ENCODE results near the gene BBIP1. TPM values are rescaled to one million over a fixed set of nuclear protein-coding genes. Genes with fewer than 3 reads are reported as not detected.
A peak's percentile ranks its signal among the peaks of the same experiment; 100 is the strongest.

Gene BBIP1
- total and polyA plus RNA-seq, 9 of the 15 experiments (the other 6 are each of a cell fraction or from before 2014, with no cell fraction given), result 5.2 to 31.0 (median 19.4) TPM

DNA sequence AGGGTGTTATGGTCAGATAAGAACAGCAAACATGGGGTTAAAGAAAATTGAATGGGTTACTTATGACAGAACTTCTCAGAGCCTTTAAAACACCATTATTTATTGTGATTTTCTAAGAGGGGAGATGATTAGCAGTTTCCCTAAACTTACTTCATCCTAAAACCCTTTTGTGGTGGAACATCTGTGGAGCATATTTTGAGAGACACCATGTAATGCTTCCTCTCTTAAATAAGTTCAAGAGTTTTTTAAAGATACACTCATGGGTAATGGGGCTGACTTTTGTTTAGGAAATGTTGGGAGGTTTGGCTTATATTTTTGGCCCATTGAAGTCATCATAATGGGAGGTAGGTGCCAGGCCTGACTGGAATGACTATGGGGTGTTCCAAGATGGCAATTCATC is 55.6 kb downstream of the BBIP1 start:
- in situ Hi-C loops (cut with MboI), result no loop called here
- FAIRE-seq (no peak), DNase-seq (ENCODE audit: extremely low read depth in 1 of 4, low spot score in 3 of 4) (no peak), ATAC-seq (no peak)
- H3K27me3 ChIP-seq (ENCODE audit: control insufficient read depth in 2 of 2, insufficient read depth in 2 of 2, low read length in 2 of 2), result no peaks in the 10 kb centered on the region
- no peak overlapping the region for H3K27ac ChIP-seq (ENCODE audit: extremely low read depth, low read depth, low read length)
- POLR2A ChIA-PET, result interaction anchor here (1.2 kb wide), 1 partner anchor 8 kb away, joined by 3 read pairs; the partner anchor contains the start of gene PDCD4
- H3K9me1 ChIP-seq (ENCODE audit: control insufficient read depth, insufficient read depth, low read length), result no peaks in the 10 kb centered on the region
- H3K9ac ChIP-seq (ENCODE audit: insufficient read depth in 1 of 2, low read depth in 2 of 2, low read length in 2 of 2), result no peak overlapping the region
- H3K4me2 ChIP-seq (ENCODE audit: insufficient read depth, low read length), result no peak overlapping the region
- H3K36me3 ChIP-seq (ENCODE audit: control insufficient read depth, insufficient read depth, low read length), result no peaks in the 10 kb centered on the region
- CTCF ChIA-PET (ENCODE audit: low intra/inter-chr PET ratio), result no interaction called here
- BruUV-seq (replicated peaks), result no TSS peak
- intact Hi-C loops (cut with micrococcal nuclease), result no loop called here
- no peak overlapping the region for H3K4me3 ChIP-seq
- TF ChIP-seq ZNF239 (CRISPR knock-in tag; IDR thresholded peaks at IDR 0.05) (peak; percentile 82), TEAD1 (CRISPR knock-in tag; IDR thresholded peaks at IDR 0.05) (no peak), TBL1XR1 (IDR thresholded peaks at IDR 0.05; ENCODE audit: low read length in 2 of 2) (no peak), SMARCC2 (IDR thresholded peaks at IDR 0.05; ENCODE audit: low read depth) (no peak)
- H3K9me3 ChIP-seq (replicated peaks; ENCODE audit: control insufficient read depth, insufficient read depth, low read depth, low read length), result no peaks in the 10 kb centered on the region
- no peaks in the 10 kb centered on the region for H4K20me1 ChIP-seq (replicated peaks; ENCODE audit: control insufficient read depth, insufficient read depth, low read length)
- peaks cover 20 to 68% of the 10 kb centered on the region in 2 experiments for H3K4me1 ChIP-seq (replicated peaks in 1 of 2; ENCODE audit: control insufficient read depth in 2 of 2, insufficient read depth in 2 of 2, low read length in 2 of 2)
- 0 out of 2 replicates have a peak overlapping the region, but pooled peaks have one; percentile 30 for H2AFZ ChIP-seq (ENCODE audit: low read depth, low read length)
- no peaks in the 10 kb centered on the region for H3K79me2 ChIP-seq (ENCODE audit: control insufficient read depth, insufficient read depth, low read length)

DNA sequence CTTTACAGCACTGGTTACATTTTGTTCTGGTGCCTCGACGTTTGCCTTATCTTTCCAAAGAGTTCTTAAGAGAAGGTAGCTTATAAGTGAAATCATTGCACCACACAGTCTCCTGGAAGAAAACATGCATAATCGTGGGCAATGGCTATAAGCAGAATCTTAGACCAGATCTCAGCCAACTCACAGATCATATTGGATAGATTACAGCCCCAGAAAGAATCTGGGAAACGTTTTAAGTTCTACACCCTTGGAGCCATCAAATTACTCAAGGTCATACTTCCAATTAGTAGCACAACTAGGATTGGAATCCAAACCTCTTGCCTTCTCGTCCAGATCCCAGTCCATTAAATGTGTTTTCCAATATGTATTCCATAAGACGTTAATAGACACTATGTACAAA is 56.0 kb downstream of the BBIP1 start:
- Histone ChIP-seq H2AFZ (ENCODE audit: low read depth, low read length) (peak overlapping the region; percentile 64; the same call in 1 of the 2 replicates), H4K20me1 (replicated peaks; ENCODE audit: control insufficient read depth, insufficient read depth, low read length) (no peaks in the 10 kb centered on the region), H3K4me2 (ENCODE audit: insufficient read depth, low read length) (no peak overlapping the region), H3K9me1 (ENCODE audit: control insufficient read depth, insufficient read depth, low read length) (no peaks in the 10 kb centered on the region), H3K36me3 (ENCODE audit: control insufficient read depth, insufficient read depth, low read length) (no peaks in the 10 kb centered on the region), H3K9ac (ENCODE audit: insufficient read depth in 1 of 2, low read depth in 2 of 2, low read length in 2 of 2) (no peak overlapping the region), H3K27ac (ENCODE audit: extremely low read depth, low read depth, low read length) (no peak overlapping the region), H3K79me2 (ENCODE audit: control insufficient read depth, insufficient read depth, low read length) (no peaks in the 10 kb centered on the region), H3K9me3 (replicated peaks; ENCODE audit: control insufficient read depth, insufficient read depth, low read depth, low read length) (no peaks in the 10 kb centered on the region), H3K27me3 (ENCODE audit: control insufficient read depth in 2 of 2, insufficient read depth in 2 of 2, low read length in 2 of 2) (no peaks in the 10 kb centered on the region), H3K4me3 (no peak overlapping the region), H3K4me1 (replicated peaks in 1 of 2; ENCODE audit: control insufficient read depth in 2 of 2, insufficient read depth in 2 of 2, low read length in 2 of 2) (peaks cover 20 to 70% of the 10 kb centered on the region in 2 experiments)
- CTCF ChIA-PET (ENCODE audit: low intra/inter-chr PET ratio), result no interaction called here
- in situ Hi-C loops (cut with MboI), result no loop called here
- POLR2A ChIA-PET, result interaction anchor here (1.2 kb wide), 1 partner anchor 8 kb away, joined by 3 read pairs; the partner anchor contains the start of gene PDCD4
- ATAC-seq (no peak), DNase-seq (ENCODE audit: extremely low read depth in 1 of 4, low spot score in 3 of 4) (no peak), FAIRE-seq (no peak)
- WGBS (ENCODE audit: insufficient coverage, low coverage, missing lambda C conversion rate), result 10% methylated on average over 6 of the region's 6 CpGs
- BruUV-seq (replicated peaks), result no TSS peak
- intact Hi-C loops (cut with micrococcal nuclease), result no loop called here
- no peak for TF ChIP-seq POLR2G (IDR thresholded peaks at IDR 0.05; ENCODE audit: low read depth, low read length)
- TF ChIP-seq ZNF3 (CRISPR knock-in tag; IDR thresholded peaks at IDR 0.05), result no peak
- no peak for TF ChIP-seq NRF1 (conservative IDR thresholded peaks at IDR 0.05 in 1 of 2, IDR thresholded peaks at IDR 0.05 in 1 of 2)
- TF ChIP-seq ADNP (tag; IDR thresholded peaks at IDR 0.05), result no peak
- TF ChIP-seq ZNF785 (CRISPR knock-in tag; IDR thresholded peaks at IDR 0.05), result no peak
- TF ChIP-seq ZNF143 (CRISPR knock-in tag; IDR thresholded peaks at IDR 0.05), result no peak
- TF ChIP-seq HMG20A (CRISPR knock-in tag; conservative IDR thresholded peaks at IDR 0.05), result no peak
- TF ChIP-seq GATA2 (CRISPR knock-in tag; IDR thresholded peaks at IDR 0.05), result no peak
- no peak for TF ChIP-seq TRIM25 (IDR thresholded peaks at IDR 0.05; ENCODE audit: borderline replicate concordance)
- TF ChIP-seq, protein P1, sequence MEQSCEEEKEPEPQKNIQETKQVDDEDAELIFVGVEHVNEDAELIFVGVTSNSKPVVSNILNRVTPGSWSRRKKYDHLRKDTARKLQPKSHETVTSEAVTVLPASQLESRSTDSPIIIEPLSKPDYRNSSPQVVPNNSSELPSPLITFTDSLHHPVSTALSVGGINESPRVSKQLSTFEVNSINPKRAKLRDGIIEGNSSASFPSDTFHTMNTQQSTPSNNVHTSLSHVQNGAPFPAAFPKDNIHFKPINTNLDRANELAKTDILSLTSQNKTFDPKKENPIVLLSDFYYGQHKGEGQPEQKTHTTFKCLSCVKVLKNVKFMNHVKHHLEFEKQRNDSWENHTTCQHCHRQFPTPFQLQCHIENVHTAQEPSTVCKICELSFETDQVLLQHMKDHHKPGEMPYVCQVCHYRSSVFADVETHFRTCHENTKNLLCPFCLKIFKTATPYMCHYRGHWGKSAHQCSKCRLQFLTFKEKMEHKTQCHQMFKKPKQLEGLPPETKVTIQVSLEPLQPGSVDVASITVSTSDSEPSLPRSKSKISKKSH (CRISPR knock-in tag; IDR thresholded peaks at IDR 0.05), result no peak
- TF ChIP-seq KAT8 (IDR thresholded peaks at IDR 0.05; ENCODE audit: low read depth), result no peak

Data from K562 (cell line).